HG02840 (cell line): ENCODE results near the gene CCR9.

Source experiments
- ATAC-seq: cut with Tn5 transposase; IDR thresholded peaks from one replicate; pipeline ENCODE4 v1.9.1; 2021; ENCODE audit warnings: mild to moderate bottlenecking, moderate library complexity, moderate number of reproducible peaks; ENCODE audit not compliant: unreplicated experiment, low FRiP score

The CCR9 gene

GRCh38 chr3:45906681-45907407 is 20.5 kb downstream of the CCR9 start:
- no peak for ATAC-seq

DNA sequence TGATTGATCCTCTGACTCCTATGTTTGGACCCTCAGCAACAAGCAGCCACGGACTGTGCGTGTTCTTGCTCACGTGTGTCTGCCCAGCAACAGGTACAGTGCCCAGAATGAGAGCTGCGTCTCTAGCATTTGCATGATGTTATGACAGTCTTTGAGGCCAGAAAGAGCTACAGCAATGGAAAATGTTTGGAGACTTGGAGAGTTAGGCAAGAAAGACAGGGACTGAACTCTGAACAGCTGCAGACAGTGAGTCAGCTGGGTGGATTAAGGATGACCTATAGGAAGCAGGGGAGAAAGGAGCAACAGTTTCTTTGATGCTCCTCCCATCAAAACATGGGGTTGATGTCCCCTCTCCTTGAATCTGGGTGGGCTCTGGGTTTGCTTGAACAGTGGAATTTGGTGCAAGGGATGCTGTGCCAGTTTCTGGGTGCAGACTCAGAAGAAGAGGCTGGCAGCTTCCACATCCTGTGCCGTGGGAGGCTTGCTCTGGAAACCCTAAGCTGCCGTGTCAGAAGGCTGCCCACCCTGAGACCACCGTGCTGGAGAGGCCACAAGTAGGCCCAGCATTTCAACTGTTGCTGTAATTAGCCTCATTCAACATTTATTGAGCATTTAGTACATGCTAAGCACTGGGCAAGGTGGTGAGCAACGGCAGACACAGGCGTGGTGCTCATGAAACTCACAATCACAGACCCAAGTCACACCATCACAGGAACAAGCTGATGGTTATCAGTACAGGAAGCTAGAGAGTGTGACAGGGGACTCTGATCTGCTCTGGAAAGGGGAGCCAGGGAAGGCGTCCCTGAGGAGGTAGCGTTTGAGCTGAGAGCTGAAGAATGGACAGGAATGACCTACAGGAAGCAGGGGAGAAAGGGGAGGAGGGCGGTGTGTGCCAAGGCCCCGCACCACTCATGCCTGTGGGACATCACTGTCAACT is 21.7 kb downstream of the CCR9 start:
- no peak for ATAC-seq

GRCh38 chr3:45908761-45909160 is 22.4 kb downstream of the CCR9 start:
- no peak for ATAC-seq

GRCh38 chr3:45909542-45909941 is 23.2 kb downstream of the CCR9 start:
- no peak for ATAC-seq

DNA sequence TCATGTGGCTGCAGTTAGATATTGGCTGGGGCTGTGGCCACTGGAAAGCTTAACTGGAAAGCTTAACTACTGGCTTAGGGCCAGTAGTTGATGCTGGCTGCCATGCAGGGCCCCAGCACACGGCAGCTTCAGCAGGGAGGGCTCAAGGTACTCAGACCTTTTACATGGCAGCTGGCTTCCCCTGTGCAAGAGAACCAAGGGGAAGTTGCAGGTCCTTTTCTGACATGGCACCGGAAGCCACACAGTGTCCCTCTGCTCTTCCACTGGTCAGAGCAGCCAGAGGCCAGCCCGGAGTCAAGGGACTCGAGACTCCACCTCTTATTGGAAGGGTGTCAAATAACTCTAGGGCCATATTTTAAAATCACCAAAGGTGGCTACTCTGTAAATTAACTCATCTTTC is 24.5 kb downstream of the CCR9 start:
- no peak for ATAC-seq

- ATAC-seq, result no peak
These were observed 25.3 kb downstream of the CCR9 start for GRCh38 chr3:45911511-45912226.

- ATAC-seq, result no peak
These were observed 26.1 kb downstream of the CCR9 start for GRCh38 chr3:45912435-45912834.

DNA sequence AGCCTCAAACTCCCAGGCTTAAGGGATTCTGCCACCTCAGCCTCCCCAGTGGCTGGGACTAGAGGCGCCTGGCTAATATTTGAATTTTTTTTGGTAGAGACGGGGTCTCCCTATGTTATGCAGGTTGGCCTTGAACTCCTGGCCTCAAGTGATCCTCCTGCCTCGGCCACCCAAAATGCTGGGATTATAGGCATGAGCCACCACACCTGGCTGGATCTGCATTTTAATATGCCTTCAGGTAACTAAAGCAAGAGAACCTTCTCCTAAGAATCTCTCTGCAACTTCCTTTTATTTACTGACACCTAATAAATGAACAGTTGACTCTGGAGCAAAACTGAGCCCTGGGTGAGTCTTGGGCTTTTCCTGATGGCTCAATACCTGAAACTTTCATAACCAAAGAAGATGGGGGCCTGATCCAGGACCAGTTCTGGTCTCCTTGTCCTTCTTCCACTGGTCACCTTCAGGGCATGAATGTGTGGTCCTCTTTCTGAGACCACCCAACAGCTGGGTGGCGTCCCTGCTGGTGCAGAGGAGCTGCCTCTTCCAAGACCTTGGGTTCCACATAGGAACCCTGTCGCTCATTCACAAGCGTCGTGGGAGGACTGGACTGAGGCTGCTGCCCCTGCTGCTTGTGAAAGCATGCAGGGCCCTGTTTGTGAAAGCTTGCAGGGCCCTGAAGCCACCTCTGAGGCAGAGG is 28.2 kb downstream of the CCR9 start:
- ATAC-seq, result no peak

GRCh38 chr3:45915059-45915439 is 28.7 kb downstream of the CCR9 start:
- no peak for ATAC-seq

GRCh38 chr3:45915518-45916231 is 29.3 kb downstream of the CCR9 start:
- ATAC-seq, result peak; percentile 91

DNA sequence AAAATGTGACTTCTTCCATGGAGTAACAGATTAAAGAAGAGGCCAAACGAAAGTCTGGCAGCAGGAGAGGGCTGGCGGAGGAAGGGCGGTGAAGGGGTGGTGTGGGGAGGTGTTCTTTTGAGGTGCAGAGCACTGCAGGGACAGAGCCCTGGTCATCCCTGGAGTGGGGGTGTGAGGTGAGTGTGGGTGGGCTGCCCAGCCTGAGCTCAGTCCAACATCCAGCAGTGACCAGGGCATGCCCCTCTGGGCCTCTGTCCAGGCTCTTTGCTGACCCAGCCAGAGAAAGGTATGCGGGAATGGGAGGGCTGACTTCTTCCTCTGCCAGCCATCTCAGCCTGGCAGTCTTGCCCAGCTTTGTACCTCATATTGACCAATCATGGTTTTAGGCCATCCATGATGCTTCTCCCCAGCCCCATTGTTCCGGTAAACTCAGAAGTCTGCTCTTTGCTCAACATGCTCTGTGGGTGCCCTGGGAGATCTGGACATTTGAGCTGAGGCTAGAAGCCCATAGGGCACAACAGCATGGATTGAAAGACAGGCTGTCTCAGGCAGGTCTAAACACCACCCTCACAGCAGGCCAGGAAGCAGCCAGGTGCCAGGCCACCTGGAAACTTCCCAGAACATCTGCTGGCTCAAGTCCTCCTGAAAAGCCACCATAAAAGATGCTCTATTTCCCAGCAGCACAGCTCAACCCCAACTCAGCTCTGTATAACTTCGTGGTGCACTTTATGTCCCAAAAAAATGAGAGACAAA is 31.0 kb downstream of the CCR9 start:
- ATAC-seq, result no peak

- no peak for ATAC-seq
These were observed 35.1 kb downstream of the CCR9 start for GRCh38 chr3:45921158-45922038.

DNA sequence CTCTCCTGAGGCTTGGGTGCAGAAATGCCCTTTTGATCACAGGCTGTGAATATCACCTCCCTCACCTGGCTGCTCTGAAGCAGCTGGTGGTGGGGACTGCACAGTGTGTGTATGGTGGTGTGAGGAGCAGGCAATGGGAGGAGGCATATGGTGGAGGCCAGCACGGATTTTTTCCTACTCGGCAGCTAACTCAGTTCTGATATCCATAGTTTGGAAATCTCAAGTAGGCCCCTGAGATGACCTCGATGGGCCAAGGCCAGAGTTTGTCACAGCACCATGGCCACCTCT is 35.6 kb downstream of the CCR9 start:
- ATAC-seq, result no peak

DNA sequence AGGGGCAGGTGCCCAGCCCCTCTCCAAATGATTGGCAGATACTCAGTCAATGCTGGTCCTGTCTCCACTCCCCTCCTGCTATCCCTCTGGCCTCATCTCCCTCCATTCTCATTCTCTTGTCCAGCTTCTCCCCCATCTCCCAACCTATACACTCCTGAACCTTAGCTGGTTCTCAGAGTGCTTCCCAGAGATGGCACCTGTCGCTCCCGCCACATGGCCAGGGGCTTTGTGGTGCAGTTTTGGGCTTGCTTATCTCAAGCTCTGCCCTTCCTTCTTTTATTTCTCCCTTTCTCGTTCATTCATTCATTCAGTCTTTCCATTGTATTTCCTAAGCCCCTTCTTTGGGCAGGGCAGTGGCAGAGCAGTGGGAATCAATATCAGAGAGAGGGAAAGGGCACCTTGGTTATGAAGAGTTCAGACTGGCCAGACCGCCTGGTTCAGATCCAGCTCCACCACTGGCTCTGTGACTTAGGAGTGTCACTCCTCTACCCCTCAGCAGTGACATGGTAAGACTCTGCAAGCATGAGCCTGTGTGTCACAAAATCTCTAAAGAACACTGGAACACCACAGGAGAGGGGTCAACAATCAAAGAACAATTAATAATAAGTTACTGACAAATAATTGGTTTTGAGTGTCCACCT is 36.7 kb downstream of the CCR9 start:
- no peak for ATAC-seq

- no peak for ATAC-seq
These were observed 37.4 kb downstream of the CCR9 start for GRCh38 chr3:45923755-45924154.

- ATAC-seq, result no peak
These were observed 41.5 kb downstream of the CCR9 start for GRCh38 chr3:45927881-45928280.

GRCh38 chr3:45929042-45929679 is 42.8 kb downstream of the CCR9 start:
- no peak for ATAC-seq
